WTC11 (cell line): ENCODE results near the gene ST6GAL1. TPM values are rescaled to one million over a fixed set of nuclear protein-coding genes. Genes with fewer than 3 reads are reported as not detected.

Source experiments
- ATAC-seq: fragments of 200-7000 bp; cut with Tn5 transposase; 2 replicates; pipeline ENCODE4 v1.10.0; 2021; ENCODE audit warnings: mild to moderate bottlenecking, moderate library complexity
- CTCF ChIA-PET: fragments of 300-600 bp; sonication (Branson Sonifier 250); formaldehyde crosslinking; loops from one replicate; lab custom pipeline; 2021; ENCODE audit warnings: antibody characterized with exemption; lab: Charles Lee
- POLR2A ChIA-PET: fragments of 350-600 bp; sonication (Branson Sonifier 250); formaldehyde crosslinking; loops from one replicate; lab custom pipeline; 2021; ENCODE audit warnings: antibody characterized with exemption; lab: Charles Lee
- DNase-seq: peaks from one replicate; pipeline ENCODE4 v3.0.0; 2021; ENCODE audit warnings: low spot score
- H3K27ac Mint-ChIP-seq: 2 replicates; pipeline ENCODE4 v1.8.0; 2021; ENCODE audit warnings: mixed read lengths
- H3K27me3 Mint-ChIP-seq: 2 replicates; pipeline ENCODE4 v1.8.0; 2021; ENCODE audit warnings: low read depth, mild to moderate bottlenecking, moderate library complexity, mixed read lengths
- H3K36me3 Mint-ChIP-seq: 2 replicates; pipeline ENCODE4 v1.8.0; 2021; ENCODE audit warnings: mixed read lengths
- H3K4me1 Mint-ChIP-seq: 2 replicates; pipeline ENCODE4 v1.8.0; 2022; ENCODE audit warnings: mixed read lengths
- H3K4me3 Mint-ChIP-seq: 2 replicates; pipeline ENCODE4 v1.8.0; 2021; ENCODE audit warnings: mild to moderate bottlenecking, moderate library complexity, mixed read lengths
- H3K9me3 Mint-ChIP-seq: 2 replicates; pipeline ENCODE4 v1.8.0; 2021; ENCODE audit warnings: mixed read lengths
- AFF4 ChIP-seq: sonication (generic); formaldehyde crosslinking; IDR thresholded peaks from 2 replicates; pipeline ENCODE4 v1.8.1; 2023; ENCODE audit warnings: mild to moderate bottlenecking, missing genetic modification reagents, borderline replicate concordance
- ATF6 ChIP-seq: sonication (generic); formaldehyde crosslinking; IDR thresholded peaks from 2 replicates; pipeline ENCODE4 v1.8.1; 2023; ENCODE audit warnings: mild to moderate bottlenecking, missing genetic modification reagents
- CBFB ChIP-seq: sonication (generic); formaldehyde crosslinking; IDR thresholded peaks from 2 replicates; pipeline ENCODE4 v1.8.1; 2022; ENCODE audit warnings: mild to moderate bottlenecking, low read depth, missing genetic modification reagents
- CREM ChIP-seq: sonication (generic); formaldehyde crosslinking; IDR thresholded peaks from 2 replicates; pipeline ENCODE4 v1.8.1; 2022; ENCODE audit warnings: mild to moderate bottlenecking, missing genetic modification reagents, moderate library complexity
- E2F1 ChIP-seq: sonication (generic); formaldehyde crosslinking; IDR thresholded peaks from 2 replicates; pipeline ENCODE4 v1.8.0; 2022; ENCODE audit warnings: mild to moderate bottlenecking, missing genetic modification reagents
- ETV6 ChIP-seq: sonication (generic); formaldehyde crosslinking; IDR thresholded peaks from 2 replicates; pipeline ENCODE4 v1.8.1; 2022; ENCODE audit warnings: mild to moderate bottlenecking, missing genetic modification reagents
- FOXJ3 ChIP-seq: sonication (generic); formaldehyde crosslinking; IDR thresholded peaks from 2 replicates; pipeline ENCODE4 v1.9.0; 2021; ENCODE audit warnings: missing genetic modification reagents, mild to moderate bottlenecking, borderline replicate concordance
- IRF2 ChIP-seq: sonication (generic); formaldehyde crosslinking; IDR thresholded peaks from 2 replicates; pipeline ENCODE4 v1.8.0; 2022; ENCODE audit warnings: low read depth, missing genetic modification reagents, borderline replicate concordance
- NR1H2 ChIP-seq: sonication (generic); formaldehyde crosslinking; IDR thresholded peaks from 2 replicates; pipeline ENCODE4 v1.9.0; 2021; ENCODE audit warnings: mild to moderate bottlenecking, moderate library complexity, missing genetic modification reagents
- NR2C2 ChIP-seq: sonication (generic); formaldehyde crosslinking; IDR thresholded peaks from 2 replicates; pipeline ENCODE4 v1.8.0; 2022; ENCODE audit warnings: mild to moderate bottlenecking, missing genetic modification reagents
- PREB ChIP-seq: sonication (generic); formaldehyde crosslinking; IDR thresholded peaks from 2 replicates; pipeline ENCODE4 v1.8.1; 2022; ENCODE audit warnings: mild to moderate bottlenecking, missing genetic modification reagents, moderate library complexity, borderline replicate concordance
- PRRX2 ChIP-seq: fragments of 250-450 bp; sonication (Bioruptor Pico); IDR thresholded peaks from 2 replicates; pipeline ENCODE4 v1.8.0; 2021; ENCODE audit warnings: mild to moderate bottlenecking
- ZBTB21 ChIP-seq: sonication (generic); formaldehyde crosslinking; IDR thresholded peaks from 2 replicates; pipeline ENCODE4 v1.8.1; 2023; ENCODE audit warnings: mild to moderate bottlenecking, missing genetic modification reagents, borderline replicate concordance
- ZBTB43 ChIP-seq: sonication (generic); formaldehyde crosslinking; IDR thresholded peaks from 2 replicates; pipeline ENCODE4 v1.8.1; 2023; ENCODE audit warnings: mild to moderate bottlenecking, missing genetic modification reagents
- ZNF138 ChIP-seq: sonication (generic); formaldehyde crosslinking; conservative IDR thresholded peaks from 2 replicates; pipeline ENCODE4 v1.8.1; 2022; ENCODE audit warnings: mild to moderate bottlenecking, moderate library complexity, missing genetic modification reagents
- ZNF416 ChIP-seq: fragments of 250-450 bp; sonication (Bioruptor Pico); IDR thresholded peaks from 2 replicates; pipeline ENCODE4 v1.9.0; 2021; ENCODE audit warnings: mild to moderate bottlenecking, inconsistent platforms
- total RNA-seq: library from RNA; stranded (reverse); gene quantifications from 3 replicates; pipeline ENCODE4 v1.2.3, GENCODE V29; 2021
- TF ChIP-seq, protein P1 (sequence below): sonication (generic); formaldehyde crosslinking; conservative IDR thresholded peaks from 2 replicates; pipeline ENCODE4 v1.8.1; 2022; ENCODE audit warnings: mild to moderate bottlenecking, missing genetic modification reagents
- TF ChIP-seq, protein P2 (sequence below): sonication (generic); formaldehyde crosslinking; IDR thresholded peaks from 2 replicates; pipeline ENCODE4 v1.8.1; 2022; ENCODE audit warnings: low read depth, mild to moderate bottlenecking, moderate library complexity, missing genetic modification reagents, borderline replicate concordance

Gene ST6GAL1
- total RNA-seq, 1 experiment from 2014 or later: 87.5 TPM

DNA sequence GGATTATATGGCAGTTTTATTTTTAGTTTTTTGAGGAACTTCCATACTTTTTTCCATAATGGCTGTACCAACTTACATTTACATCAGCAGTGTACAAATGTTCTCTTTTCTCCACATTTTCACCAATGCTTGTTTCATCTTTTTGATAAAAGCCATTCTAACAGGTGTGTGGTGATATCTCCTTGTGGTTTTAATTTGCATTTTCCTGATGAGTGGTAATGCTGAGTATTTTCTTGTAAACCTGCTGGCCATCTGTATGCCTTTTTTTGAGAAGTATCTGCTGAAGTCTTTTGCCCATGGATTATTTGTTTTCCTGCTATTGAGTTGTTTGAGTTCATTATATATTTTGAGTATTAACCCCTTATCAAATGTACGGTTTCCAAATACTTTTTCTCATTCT lies 158.4 kb downstream of the ST6GAL1 start:
- peaks cover 57% of the 10 kb centered on the region for H3K9me3 Mint-ChIP-seq
- peaks cover 29% of the 10 kb centered on the region for H3K36me3 Mint-ChIP-seq
- CTCF ChIA-PET: no interaction called here
- H3K27ac Mint-ChIP-seq: no peak overlapping the region
- no peak for TF ChIP-seq PREB
- no peak for TF ChIP-seq E2F1
- no peak for TF ChIP-seq ETV6 (CRISPR knock-in tag)
- TF ChIP-seq CBFB (CRISPR knock-in tag): no peak
- TF ChIP-seq PRRX2 (CRISPR knock-in tag): no peak
- no peak for TF ChIP-seq FOXJ3 (CRISPR knock-in tag)
- no peak for TF ChIP-seq ZBTB43 (CRISPR knock-in tag)
- no peak for TF ChIP-seq ATF6 (CRISPR knock-in tag)
- no peak for TF ChIP-seq ZBTB21
- no peak for TF ChIP-seq IRF2 (CRISPR knock-in tag)
- TF ChIP-seq, protein P1, sequence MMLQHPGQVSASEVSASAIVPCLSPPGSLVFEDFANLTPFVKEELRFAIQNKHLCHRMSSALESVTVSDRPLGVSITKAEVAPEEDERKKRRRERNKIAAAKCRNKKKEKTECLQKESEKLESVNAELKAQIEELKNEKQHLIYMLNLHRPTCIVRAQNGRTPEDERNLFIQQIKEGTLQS (CRISPR knock-in tag): no peak
- no peak for TF ChIP-seq AFF4
- TF ChIP-seq ZNF416 (CRISPR knock-in tag): no peak
- no peak for TF ChIP-seq NR1H2 (CRISPR knock-in tag)
- POLR2A ChIA-PET: no interaction called here
- no peak overlapping the region for H3K4me3 Mint-ChIP-seq
- peaks cover 13% of the 10 kb centered on the region for H3K4me1 Mint-ChIP-seq
- H3K27me3 Mint-ChIP-seq: peaks cover 2% of the 10 kb centered on the region; the same call in 1 of the 2 replicates
- DNase-seq: no peak
- ATAC-seq: no peak

DNA sequence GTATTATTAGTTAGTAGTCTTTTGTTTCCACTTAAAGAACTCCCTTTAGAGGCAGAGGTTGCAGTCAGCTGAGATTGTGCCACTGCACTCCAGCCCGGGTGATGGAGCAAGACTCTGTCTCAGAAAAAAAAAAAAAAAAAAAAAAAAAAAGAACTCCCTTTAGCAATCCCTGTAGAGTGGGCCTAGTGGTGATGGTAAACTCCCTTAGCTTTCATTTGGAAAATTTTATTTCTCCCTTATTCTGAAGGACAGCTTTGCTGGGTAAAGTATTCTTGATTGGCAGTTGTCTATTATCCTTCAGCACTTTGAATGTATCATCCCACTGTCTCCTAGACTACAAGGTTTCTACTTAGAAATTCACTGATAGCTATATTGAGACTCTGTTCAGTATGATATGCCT lies 163.0 kb downstream of the ST6GAL1 start:
- no peaks in the 10 kb centered on the region for H3K4me1 Mint-ChIP-seq
- H3K27ac Mint-ChIP-seq: no peak overlapping the region
- peaks cover 49% of the 10 kb centered on the region for H3K9me3 Mint-ChIP-seq
- no peak overlapping the region for H3K4me3 Mint-ChIP-seq
- DNase-seq: no peak
- CTCF ChIA-PET: interaction anchor here (0.7 to 0.8 kb wide), 2 partner anchors 26 to 272 kb away, joined by 3 read pairs; no protein-coding TSS in a partner anchor
- peaks cover 24% of the 10 kb centered on the region for H3K36me3 Mint-ChIP-seq
- POLR2A ChIA-PET: interaction anchor here (0.6 kb wide), 1 partner anchor 25 kb away, joined by 3 read pairs; no protein-coding TSS in a partner anchor
- ATAC-seq: no peak
- no peaks in the 10 kb centered on the region; the same call in 1 of the 2 replicates for H3K27me3 Mint-ChIP-seq
- TF ChIP-seq NR2C2 (CRISPR knock-in tag) (no peak), FOXJ3 (CRISPR knock-in tag) (no peak), IRF2 (CRISPR knock-in tag) (no peak), PRRX2 (CRISPR knock-in tag) (no peak), CREM (no peak), ZNF138 (CRISPR knock-in tag) (no peak)
- TF ChIP-seq, protein P2, sequence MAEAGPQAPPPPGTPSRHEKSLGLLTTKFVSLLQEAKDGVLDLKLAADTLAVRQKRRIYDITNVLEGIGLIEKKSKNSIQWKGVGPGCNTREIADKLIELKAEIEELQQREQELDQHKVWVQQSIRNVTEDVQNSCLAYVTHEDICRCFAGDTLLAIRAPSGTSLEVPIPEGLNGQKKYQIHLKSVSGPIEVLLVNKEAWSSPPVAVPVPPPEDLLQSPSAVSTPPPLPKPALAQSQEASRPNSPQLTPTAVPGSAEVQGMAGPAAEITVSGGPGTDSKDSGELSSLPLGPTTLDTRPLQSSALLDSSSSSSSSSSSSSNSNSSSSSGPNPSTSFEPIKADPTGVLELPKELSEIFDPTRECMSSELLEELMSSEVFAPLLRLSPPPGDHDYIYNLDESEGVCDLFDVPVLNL (CRISPR knock-in tag): no peak
